ENCODE data around the gene PARD3B.
"Not testable (repeated sequence)": the region's sequence is repeated elsewhere in the genome, so short reads cannot be mapped to it uniquely, and the experiment has no call there.

Gene PARD3B

DNA sequence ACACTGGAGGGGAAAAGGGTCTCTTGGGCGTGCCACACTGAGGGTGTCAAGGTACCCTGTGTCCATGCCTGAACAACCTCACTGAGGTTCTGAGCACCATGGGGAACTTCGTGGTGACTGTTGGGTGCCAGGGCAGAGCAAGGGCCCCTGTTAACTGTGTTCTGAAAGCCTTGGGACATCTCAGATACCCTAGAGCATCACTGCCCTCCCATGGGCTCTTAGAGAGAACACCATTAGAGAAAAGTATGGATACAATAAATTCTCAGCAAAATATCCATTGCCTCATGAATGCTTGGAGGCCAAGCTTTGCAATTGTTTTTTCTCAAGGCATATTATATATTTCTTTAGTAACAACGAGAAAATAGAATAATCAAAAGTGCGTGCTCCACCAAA, 648.6 kb downstream of the PARD3B start:
- no peak for DNase-seq (ENCODE audit: low spot score)

- DNase-seq (ENCODE audit: low spot score), result no peak
Observed at GRCh38 chr2:205197468-205198139, 652.3 kb downstream of the PARD3B start.

DNA sequence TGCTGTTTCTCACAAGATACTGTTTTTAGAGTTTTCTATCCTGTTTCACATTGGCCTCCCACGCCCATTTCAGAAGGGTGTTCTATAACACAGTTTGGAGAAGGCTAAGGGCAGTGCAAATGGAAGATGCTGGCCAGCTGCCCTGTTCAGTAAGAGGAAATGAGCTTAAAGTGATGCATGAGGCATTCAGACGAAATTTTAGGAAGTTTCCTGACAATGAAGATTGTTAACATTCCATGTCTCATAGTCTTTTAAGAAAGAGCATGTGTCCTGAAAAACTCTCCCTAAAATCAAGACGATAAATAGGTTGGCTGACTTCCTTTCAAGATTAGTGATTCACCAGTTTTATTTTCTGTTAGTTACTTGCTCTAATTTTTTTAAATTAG, 652.9 kb downstream of the PARD3B start:
- no peak for DNase-seq (ENCODE audit: low spot score)

- no peak for DNase-seq (ENCODE audit: low spot score)
Observed at GRCh38 chr2:205199165-205199850, 654.0 kb downstream of the PARD3B start.

DNA sequence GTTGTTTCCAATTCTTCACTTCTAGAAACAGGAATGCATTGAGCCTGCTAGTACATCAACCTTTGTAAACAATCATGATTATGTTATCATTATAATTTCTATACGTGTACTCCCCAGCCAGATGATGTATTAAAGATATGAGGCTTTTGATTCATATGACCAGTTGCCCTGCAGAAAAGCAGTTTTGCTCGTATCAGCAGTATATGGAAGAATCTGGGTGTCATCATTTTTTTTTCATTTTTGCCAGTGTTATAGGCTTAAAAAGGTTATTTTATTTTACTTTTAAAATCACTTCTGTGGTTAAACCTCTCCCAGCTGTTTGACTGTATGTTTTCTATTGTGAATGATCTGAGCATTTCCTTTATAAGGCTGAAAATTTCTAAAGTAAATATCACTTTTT, 665.2 kb downstream of the PARD3B start:
- no peak for DNase-seq (ENCODE audit: low spot score)

GRCh38 chr2:205212357-205212756, 667.1 kb downstream of the PARD3B start:
- no peak for DNase-seq (ENCODE audit: low spot score)

DNA sequence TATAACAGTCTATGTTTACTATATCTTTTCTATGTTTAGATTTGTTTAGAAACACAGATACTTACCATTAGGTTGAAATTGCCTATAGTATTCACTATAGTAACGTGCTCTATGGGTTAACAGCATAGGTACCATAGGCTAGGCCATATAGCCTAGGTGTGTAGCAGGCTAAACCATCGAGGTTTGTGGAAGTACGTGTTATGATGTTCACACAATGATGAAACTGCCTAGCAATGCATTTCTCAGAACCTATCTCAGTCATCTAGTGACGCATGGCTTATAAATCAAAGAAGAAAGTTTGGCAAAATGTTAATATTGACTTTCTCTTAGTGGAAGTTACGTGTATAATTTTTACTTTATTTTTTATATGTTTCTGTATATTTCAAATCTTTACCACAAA, 670.8 kb downstream of the PARD3B start:
- no peak for DNase-seq (ENCODE audit: low spot score)

DNA sequence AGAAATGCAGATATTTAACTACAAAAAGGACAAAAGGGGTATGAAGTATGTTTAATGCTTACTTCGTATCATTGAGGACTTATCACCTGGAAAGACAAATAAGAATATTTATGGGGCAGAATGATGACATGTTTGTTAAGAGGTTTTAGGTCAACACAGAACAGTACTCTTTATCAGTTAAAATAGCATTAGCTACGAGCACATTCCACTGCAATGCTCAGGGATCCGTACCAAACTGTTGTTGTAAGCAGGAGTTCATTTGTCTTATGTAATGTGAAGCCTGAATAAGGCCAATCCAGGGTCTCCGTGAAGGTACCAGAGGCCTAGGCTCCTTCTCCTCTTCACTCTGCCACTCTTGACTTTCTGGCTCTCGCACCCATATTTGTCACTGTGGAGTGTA, 671.3 kb downstream of the PARD3B start:
- no peak for DNase-seq (ENCODE audit: low spot score)

DNA sequence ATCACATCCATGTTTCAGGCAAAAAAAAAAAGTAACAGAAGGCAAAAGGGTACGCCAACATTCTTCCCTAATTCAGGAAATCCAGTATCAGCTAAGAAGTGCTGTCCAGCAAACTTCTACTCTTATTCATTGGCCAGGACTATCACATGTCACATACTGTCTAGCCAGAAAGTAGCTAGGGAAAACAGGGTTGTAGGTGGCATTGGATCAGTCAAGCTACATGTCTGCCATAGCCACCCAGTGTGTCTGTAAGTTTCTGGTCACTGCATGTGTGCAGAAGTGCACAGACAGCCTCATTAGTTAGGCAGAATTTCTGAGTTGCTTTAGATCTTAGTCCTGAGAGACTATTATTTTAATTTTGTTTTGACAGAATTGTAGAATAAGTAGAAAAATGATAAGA, 671.7 kb downstream of the PARD3B start:
- no peak for DNase-seq (ENCODE audit: low spot score)

GRCh38 chr2:205218056-205218455, 672.8 kb downstream of the PARD3B start:
- no peak for DNase-seq (ENCODE audit: low spot score)

DNA sequence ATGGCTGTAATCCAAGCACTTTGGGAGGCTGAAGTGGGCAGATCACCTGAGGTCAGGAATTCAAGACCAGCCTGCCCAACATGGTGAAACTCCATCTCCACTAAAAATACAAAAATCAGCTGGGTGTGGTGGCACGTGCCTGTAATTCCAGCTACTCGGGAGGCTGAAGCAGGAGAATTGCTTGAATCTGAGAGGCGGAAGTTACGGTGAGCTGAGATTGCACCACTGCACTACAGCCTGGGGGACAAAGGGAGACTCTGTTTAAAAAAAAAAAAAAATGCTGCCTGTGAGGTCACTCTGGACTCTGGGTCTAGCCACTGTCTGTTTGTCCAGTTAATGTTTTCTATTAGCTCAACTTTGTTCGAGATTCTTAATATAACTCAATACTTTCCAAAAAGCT, 673.5 kb downstream of the PARD3B start:
- not testable (repeated sequence) for DNase-seq (ENCODE audit: low spot score)

GRCh38 chr2:205220559-205220958, 675.3 kb downstream of the PARD3B start:
- no peak for DNase-seq (ENCODE audit: low spot score)

- DNase-seq (ENCODE audit: low spot score), result no peak
Observed at GRCh38 chr2:205232086-205232485, 686.8 kb downstream of the PARD3B start.

GRCh38 chr2:205235434-205235833, 690.2 kb downstream of the PARD3B start:
- no peak for DNase-seq (ENCODE audit: low spot score)

DNA sequence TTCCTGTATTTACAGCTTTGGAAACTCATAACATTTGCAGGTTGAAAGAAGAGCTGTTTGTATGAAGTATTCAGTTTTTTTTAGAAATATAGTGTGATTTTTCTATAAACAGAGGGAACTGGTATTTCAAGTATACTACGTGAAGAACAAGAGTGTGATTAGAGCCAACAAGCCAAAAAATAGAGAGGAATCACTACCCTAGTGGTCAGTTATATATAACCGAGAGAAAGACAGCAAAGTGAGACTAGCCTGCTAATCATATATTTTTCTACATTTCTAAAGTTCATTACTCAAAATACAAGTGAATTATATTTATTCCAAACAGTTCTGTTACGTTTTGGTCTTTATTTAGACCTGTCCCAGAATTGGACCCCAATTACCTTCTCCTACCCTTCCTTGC, 692.2 kb downstream of the PARD3B start:
- DNase-seq (ENCODE audit: low spot score), result no peak

DNA sequence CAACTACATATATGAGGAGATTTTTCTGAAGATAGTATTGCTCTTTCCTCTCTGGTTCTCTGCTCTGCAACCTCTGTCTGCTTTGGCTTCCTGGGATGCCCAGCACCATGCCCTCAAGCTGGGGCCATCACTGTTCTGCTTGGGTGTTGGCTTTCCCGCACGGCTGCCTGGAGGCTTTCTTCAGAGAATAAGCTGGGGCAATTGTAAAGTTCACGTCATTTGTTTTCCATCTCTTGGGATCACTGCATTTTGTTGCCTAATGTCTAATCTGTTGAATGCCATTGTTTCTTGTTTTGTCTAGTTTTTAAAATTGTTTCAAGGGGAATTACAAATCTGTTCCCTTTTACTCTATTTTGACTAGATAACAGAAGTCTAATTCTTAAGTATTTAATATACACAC, 699.7 kb downstream of the PARD3B start:
- DNase-seq (ENCODE audit: low spot score), result no peak

- no peak for DNase-seq (ENCODE audit: low spot score)
Observed at GRCh38 chr2:205245652-205246051, 700.4 kb downstream of the PARD3B start.

DNA sequence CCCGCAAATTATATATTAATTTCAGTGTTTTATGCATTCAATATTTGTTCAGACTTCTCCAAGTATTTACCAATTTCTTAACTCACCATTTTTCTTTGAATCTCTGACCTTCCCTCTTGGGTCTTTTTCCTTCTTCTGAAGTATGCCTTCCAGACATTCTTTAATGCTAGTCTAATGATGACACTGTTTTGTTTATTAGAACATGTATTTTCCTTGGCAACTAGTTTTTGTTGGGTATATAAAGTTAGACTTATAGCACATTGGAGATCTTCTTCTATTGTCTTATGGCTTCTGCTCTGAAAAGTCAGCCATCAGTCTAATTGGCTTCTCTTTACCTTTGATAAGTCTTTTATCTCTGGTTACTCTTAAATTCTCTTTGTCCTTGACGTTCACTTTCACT, 713.8 kb downstream of the PARD3B start:
- DNase-seq (ENCODE audit: low spot score), result no peak

DNA sequence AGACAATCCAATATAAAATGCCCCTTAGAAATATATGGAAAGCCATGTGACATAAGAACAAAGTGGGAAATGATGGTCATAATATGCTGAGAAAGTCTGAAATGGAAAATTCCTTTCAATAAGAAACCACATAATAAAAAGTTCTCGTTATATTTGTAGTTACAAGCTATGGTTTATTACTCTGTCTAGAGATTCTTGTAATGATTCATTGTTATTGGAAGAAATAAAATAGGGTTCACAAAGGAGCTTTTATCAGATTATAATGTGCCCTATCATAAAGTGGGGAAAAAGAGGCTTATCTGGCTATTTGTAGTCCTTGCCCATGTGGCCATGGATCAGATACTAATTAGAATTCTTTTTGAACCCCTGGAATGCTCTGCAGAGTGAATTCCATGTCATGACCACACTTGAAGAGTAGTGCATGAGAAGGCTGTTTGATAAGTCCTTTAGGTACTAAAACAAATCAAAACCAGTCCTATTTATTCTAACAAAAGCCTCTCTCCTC, 716.3 kb downstream of the PARD3B start:
- DNase-seq (ENCODE audit: low spot score), result no peak

DNA sequence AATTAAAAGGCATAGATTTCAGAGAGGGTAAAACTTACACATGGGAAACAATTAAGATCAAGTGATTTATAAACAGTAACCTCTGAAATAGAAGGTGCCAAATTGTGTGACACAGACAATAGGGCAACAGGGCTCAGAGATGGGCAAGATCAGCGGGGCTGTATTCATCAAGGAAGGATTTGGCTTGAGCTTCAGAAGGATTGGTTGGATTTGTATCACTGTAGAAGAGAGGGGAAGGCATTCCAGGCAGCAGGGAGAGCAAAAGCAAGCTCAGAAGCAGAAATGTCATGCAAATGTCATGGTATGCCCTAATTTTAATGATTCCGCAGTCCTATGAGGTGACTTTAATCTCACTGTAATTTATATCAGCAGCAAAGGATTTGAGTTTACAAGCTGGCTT, 722.0 kb downstream of the PARD3B start:
- no peak for DNase-seq (ENCODE audit: low spot score)

GRCh38 chr2:205270689-205271088, 725.4 kb downstream of the PARD3B start:
- no peak for DNase-seq (ENCODE audit: low spot score)

- peak; percentile 15 for DNase-seq (ENCODE audit: low spot score)
Observed at GRCh38 chr2:205273148-205273547, 727.9 kb downstream of the PARD3B start.

DNA sequence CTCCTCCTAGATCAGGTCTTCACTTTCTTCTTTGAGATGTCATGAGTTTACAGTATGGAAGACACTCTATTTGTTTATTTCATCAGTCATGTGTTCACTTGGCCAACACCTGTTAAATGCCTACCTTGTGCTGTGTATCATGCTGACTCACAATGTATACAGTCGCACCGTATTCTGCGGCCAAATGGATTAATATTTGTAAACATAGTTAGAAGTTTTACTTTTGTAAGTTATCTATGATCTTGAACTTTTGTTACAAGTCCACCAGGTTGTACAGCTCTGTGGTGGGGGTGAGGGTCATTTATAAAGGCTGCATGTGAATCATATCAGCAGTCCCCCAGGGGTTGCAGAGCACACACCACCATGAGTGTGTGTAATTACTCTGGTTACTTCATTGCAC, 728.4 kb downstream of the PARD3B start:
- no peak for DNase-seq (ENCODE audit: low spot score)

GRCh38 chr2:205274801-205275200, 729.5 kb downstream of the PARD3B start:
- no peak for DNase-seq (ENCODE audit: low spot score)
